Karpas-422 (cell line): ENCODE measurements around the gene NPW. TPM values are rescaled to one million over a fixed set of nuclear protein-coding genes. Genes with fewer than 3 reads are reported as not detected.

Experiments
- DNase-seq: peaks from one replicate; pipeline ENCODE4 v3.0.0-alpha.2; 2015
- H2AFZ ChIP-seq: fragments of 200-600 bp; sonication (generic); 2 replicates; pipeline ENCODE4 v1.6.1; 2014; ENCODE audit warnings: antibody characterized with exemption, low read length, mixed read lengths
- H3K27ac ChIP-seq: fragments of 200-600 bp; sonication (generic); 2 replicates; pipeline ENCODE4 v1.5.1; 2014; ENCODE audit warnings: mild to moderate bottlenecking, low read length, moderate library complexity
- H3K27me3 ChIP-seq: fragments of 200-600 bp; sonication (generic); 2 replicates; pipeline ENCODE4 v1.6.1; 2014; ENCODE audit warnings: low read length, mixed read lengths
- H3K36me3 ChIP-seq: fragments of 200-600 bp; sonication (generic); 2 replicates; pipeline ENCODE4 v1.6.1; 2014; ENCODE audit warnings: low read length, mixed read lengths; ENCODE audit not compliant: insufficient read depth
- H3K4me1 ChIP-seq: fragments of 200-600 bp; sonication (generic); 2 replicates; pipeline ENCODE4 v1.6.1; 2014; ENCODE audit warnings: mild to moderate bottlenecking, low read length, mixed read lengths
- H3K4me2 ChIP-seq: fragments of 200-600 bp; sonication (generic); 2 replicates; pipeline ENCODE4 v1.6.1; 2014; ENCODE audit warnings: low read length, low read depth, mild to moderate bottlenecking; ENCODE audit not compliant: poor library complexity, severe bottlenecking
- H3K4me3 ChIP-seq: fragments of 200-600 bp; sonication (generic); 2 replicates; pipeline ENCODE4 v1.5.1; 2014; ENCODE audit warnings: mild to moderate bottlenecking, antibody characterized with exemption, low read length, mixed read lengths
- H3K79me2 ChIP-seq: fragments of 200-600 bp; sonication (generic); 2 replicates; pipeline ENCODE4 v1.6.1; 2014; ENCODE audit warnings: mild to moderate bottlenecking, low read length, mixed read lengths
- H3K9ac ChIP-seq: fragments of 200-600 bp; sonication (generic); 2 replicates; pipeline ENCODE4 v1.6.0; 2014; ENCODE audit warnings: low read length
- H3K9me2 ChIP-seq: fragments of 200-600 bp; sonication (generic), shearing (Covaris generic); replicated peaks from 2 replicates; pipeline ENCODE4 v1.6.0; 2014; ENCODE audit warnings: mild to moderate bottlenecking, low read length, moderate library complexity; ENCODE audit not compliant: insufficient read depth
- H3K9me3 ChIP-seq: fragments of 300-700, 200-600 bp; sonication (generic); 2 replicates; pipeline ENCODE4 v1.6.1; 2014; ENCODE audit warnings: low read length, mixed read lengths
- H4K20me1 ChIP-seq: fragments of 200-600 bp; sonication (generic); 2 replicates; pipeline ENCODE4 v1.6.1; 2014; ENCODE audit warnings: mild to moderate bottlenecking, antibody characterized with exemption, low read length, low read depth; ENCODE audit not compliant: insufficient read depth
- total RNA-seq: library from RNA; depleted of rRNA; stranded (reverse); fragments of >200 nt; shearing (Covaris generic); gene quantifications from 2 replicates; pipeline ENCODE4 v1.2.3, GENCODE V29; 2014; ENCODE audit warnings: low replicate concordance

The NPW gene
- total RNA-seq, 1 experiment from 2014 or later: not detected

- Histone ChIP-seq H3K4me2 (no peak overlapping the region), H3K27me3 (no peaks in the 10 kb centered on the region), H3K9me3 (no peaks in the 10 kb centered on the region), H3K27ac (no peak overlapping the region), H3K9ac (no peak overlapping the region), H3K36me3 (no peaks in the 10 kb centered on the region), H4K20me1 (no peaks in the 10 kb centered on the region), H3K9me2 (no peaks in the 10 kb centered on the region), H3K79me2 (no peaks in the 10 kb centered on the region), H3K4me1 (peaks cover 7% of the 10 kb centered on the region), H2AFZ (no peak overlapping the region), H3K4me3 (no peak overlapping the region)
- DNase-seq: no peak
These were observed 591 bp downstream of the NPW start for GRCh38 chr16:2019921-2020831.

GRCh38 chr16:2022723-2023091 is 3.1 kb downstream of the NPW start:
- Histone ChIP-seq H3K27ac (no peak overlapping the region), H2AFZ (peak overlapping the region; percentile 69; the same call in 1 of the 2 replicates), H3K79me2 (no peaks in the 10 kb centered on the region), H3K9me2 (no peaks in the 10 kb centered on the region), H3K36me3 (no peaks in the 10 kb centered on the region), H4K20me1 (no peaks in the 10 kb centered on the region), H3K4me3 (peak overlapping the region; percentile 51; the same call in 1 of the 2 replicates), H3K9ac (peak overlapping the region; percentile 52), H3K27me3 (no peaks in the 10 kb centered on the region), H3K9me3 (no peaks in the 10 kb centered on the region), H3K4me1 (peaks cover 7% of the 10 kb centered on the region), H3K4me2 (peak overlapping the region; percentile 58)
- no peak for DNase-seq

- peaks cover 7% of the 10 kb centered on the region for H3K4me1 ChIP-seq
- H3K36me3 ChIP-seq: no peaks in the 10 kb centered on the region
- peak; percentile 96 for DNase-seq
- no peaks in the 10 kb centered on the region for H3K9me3 ChIP-seq
- no peaks in the 10 kb centered on the region for H3K27me3 ChIP-seq
- peak overlapping the region; percentile 52 for H3K9ac ChIP-seq
- peak overlapping the region; percentile 51; the same call in 1 of the 2 replicates for H3K4me3 ChIP-seq
- no peaks in the 10 kb centered on the region for H3K9me2 ChIP-seq
- H3K79me2 ChIP-seq: no peaks in the 10 kb centered on the region
- H3K4me2 ChIP-seq: peak overlapping the region; percentile 58
- no peaks in the 10 kb centered on the region for H4K20me1 ChIP-seq
- peak overlapping the region; percentile 69; the same call in 1 of the 2 replicates for H2AFZ ChIP-seq
- no peak overlapping the region for H3K27ac ChIP-seq
These were observed 3.8 kb downstream of the NPW start for GRCh38 chr16:2023092-2024031.

- H3K4me2 ChIP-seq: no peak overlapping the region
- no peaks in the 10 kb centered on the region for H3K9me2 ChIP-seq
- no peaks in the 10 kb centered on the region for H3K79me2 ChIP-seq
- H3K9me3 ChIP-seq: no peaks in the 10 kb centered on the region
- no peak overlapping the region for H3K9ac ChIP-seq
- peaks cover 7% of the 10 kb centered on the region for H3K4me1 ChIP-seq
- no peak overlapping the region for H3K27ac ChIP-seq
- no peak for DNase-seq
- no peak overlapping the region for H3K4me3 ChIP-seq
- no peak overlapping the region for H2AFZ ChIP-seq
- no peaks in the 10 kb centered on the region for H3K27me3 ChIP-seq
- no peaks in the 10 kb centered on the region for H3K36me3 ChIP-seq
- no peaks in the 10 kb centered on the region for H4K20me1 ChIP-seq
These were observed 4.4 kb downstream of the NPW start for GRCh38 chr16:2024032-2024420.

- Histone ChIP-seq H2AFZ (no peak overlapping the region), H3K4me1 (peaks cover 7% of the 10 kb centered on the region), H3K9ac (no peak overlapping the region), H3K27ac (no peak overlapping the region), H3K4me3 (no peak overlapping the region), H3K4me2 (no peak overlapping the region), H3K9me3 (no peaks in the 10 kb centered on the region), H3K9me2 (no peaks in the 10 kb centered on the region), H3K36me3 (no peaks in the 10 kb centered on the region), H4K20me1 (no peaks in the 10 kb centered on the region), H3K79me2 (no peaks in the 10 kb centered on the region), H3K27me3 (no peaks in the 10 kb centered on the region)
- DNase-seq: no peak
These were observed 5.7 kb downstream of the NPW start for GRCh38 chr16:2025251-2025650.

- H3K4me2 ChIP-seq: no peak overlapping the region
- H3K9ac ChIP-seq: no peak overlapping the region
- no peaks in the 10 kb centered on the region for H4K20me1 ChIP-seq
- H3K36me3 ChIP-seq: no peaks in the 10 kb centered on the region
- no peak overlapping the region for H2AFZ ChIP-seq
- no peaks in the 10 kb centered on the region for H3K27me3 ChIP-seq
- peaks cover 7% of the 10 kb centered on the region for H3K4me1 ChIP-seq
- H3K27ac ChIP-seq: no peak overlapping the region
- no peaks in the 10 kb centered on the region for H3K9me2 ChIP-seq
- DNase-seq: no peak
- H3K79me2 ChIP-seq: no peaks in the 10 kb centered on the region
- no peaks in the 10 kb centered on the region for H3K9me3 ChIP-seq
- no peak overlapping the region for H3K4me3 ChIP-seq
These were observed 6.4 kb downstream of the NPW start for GRCh38 chr16:2025878-2026460.

GRCh38 chr16:2026461-2027023 is 7.0 kb downstream of the NPW start, which contains the start of gene NHERF2:
Gene NHERF2, plus strand, starts transcription at chr16:2026902. Its CDS starts 104 bp downstream, at chr16:2027006.
- Histone ChIP-seq H2AFZ (no peak within 1 kb of the TSS), H3K27me3 (no peaks in the 10 kb centered on the region), H3K9ac (no peak within 1 kb of the TSS), H3K9me3 (no peaks in the 10 kb centered on the region), H3K9me2 (no peaks in the 10 kb centered on the region), H3K4me2 (no peak within 1 kb of the TSS), H3K36me3 (no peaks in the 10 kb centered on the region), H4K20me1 (no peaks in the 10 kb centered on the region), H3K4me1 (peaks cover 7% of the 10 kb centered on the region), H3K27ac (no peak within 1 kb of the TSS), H3K4me3 (no peak within 1 kb of the TSS), H3K79me2 (no peaks in the 10 kb centered on the region)
- no peak for DNase-seq
